ENCODE results near the gene KLRC2. TPM values are rescaled to one million over a fixed set of nuclear protein-coding genes. Genes with fewer than 3 reads are reported as not detected.

KLRC2 gene
- total and polyA plus RNA-seq, 8 donors: 0.10 to 10.4 (median 2.0) TPM; not detected in 4

DNA sequence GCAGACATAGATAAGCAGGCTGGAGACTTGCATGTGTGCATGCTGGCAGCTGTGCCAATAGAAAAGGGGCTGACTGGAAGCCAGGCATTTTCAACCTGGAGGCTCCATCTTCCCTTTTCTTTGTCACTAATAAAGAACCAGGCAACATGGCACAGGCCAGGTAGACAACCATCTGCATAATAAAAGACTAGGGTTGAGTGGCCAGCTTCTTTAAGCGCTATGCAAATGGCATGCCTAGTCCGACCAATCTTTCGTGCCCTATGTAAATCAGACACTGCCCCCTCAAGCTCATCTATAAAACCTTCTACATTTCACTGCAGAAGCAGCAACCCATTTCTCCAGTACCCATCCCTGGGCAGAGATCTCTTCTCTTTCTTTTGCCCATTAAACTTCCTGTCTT lies 21.9 kb upstream of the KLRC2 start:
- no peaks in the 10 kb centered on the region for H3K36me3 ChIP-seq
- no peak overlapping the region for H3K27ac ChIP-seq
- H3K4me3 ChIP-seq: no peak overlapping the region
- WGBS, 5 donors: 91 to 97% (median 92%) methylated on average over 3 of the region's 3 CpGs
- intact Hi-C loops (cut with DNase I; ENCODE audit: low total_unique reads): no loop called here
- no peaks in the 10 kb centered on the region for H3K4me1 ChIP-seq
- H3K27me3 ChIP-seq: no peaks in the 10 kb centered on the region
- H3K9me3 ChIP-seq: peaks cover 0 to 29% (median 17%) of the 10 kb centered on the region in 4 donors
- DNase-seq: no peak
- no peak for TF ChIP-seq POLR2A (IDR thresholded peaks at IDR 0.05)
- TF ChIP-seq, protein P1, sequence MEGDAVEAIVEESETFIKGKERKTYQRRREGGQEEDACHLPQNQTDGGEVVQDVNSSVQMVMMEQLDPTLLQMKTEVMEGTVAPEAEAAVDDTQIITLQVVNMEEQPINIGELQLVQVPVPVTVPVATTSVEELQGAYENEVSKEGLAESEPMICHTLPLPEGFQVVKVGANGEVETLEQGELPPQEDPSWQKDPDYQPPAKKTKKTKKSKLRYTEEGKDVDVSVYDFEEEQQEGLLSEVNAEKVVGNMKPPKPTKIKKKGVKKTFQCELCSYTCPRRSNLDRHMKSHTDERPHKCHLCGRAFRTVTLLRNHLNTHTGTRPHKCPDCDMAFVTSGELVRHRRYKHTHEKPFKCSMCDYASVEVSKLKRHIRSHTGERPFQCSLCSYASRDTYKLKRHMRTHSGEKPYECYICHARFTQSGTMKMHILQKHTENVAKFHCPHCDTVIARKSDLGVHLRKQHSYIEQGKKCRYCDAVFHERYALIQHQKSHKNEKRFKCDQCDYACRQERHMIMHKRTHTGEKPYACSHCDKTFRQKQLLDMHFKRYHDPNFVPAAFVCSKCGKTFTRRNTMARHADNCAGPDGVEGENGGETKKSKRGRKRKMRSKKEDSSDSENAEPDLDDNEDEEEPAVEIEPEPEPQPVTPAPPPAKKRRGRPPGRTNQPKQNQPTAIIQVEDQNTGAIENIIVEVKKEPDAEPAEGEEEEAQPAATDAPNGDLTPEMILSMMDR (IDR thresholded peaks at IDR 0.05): no peak
- no peak for TF ChIP-seq EP300 (IDR thresholded peaks at IDR 0.05)
- TF ChIP-seq POLR2AphosphoS5 (IDR thresholded peaks at IDR 0.05): no peak

DNA sequence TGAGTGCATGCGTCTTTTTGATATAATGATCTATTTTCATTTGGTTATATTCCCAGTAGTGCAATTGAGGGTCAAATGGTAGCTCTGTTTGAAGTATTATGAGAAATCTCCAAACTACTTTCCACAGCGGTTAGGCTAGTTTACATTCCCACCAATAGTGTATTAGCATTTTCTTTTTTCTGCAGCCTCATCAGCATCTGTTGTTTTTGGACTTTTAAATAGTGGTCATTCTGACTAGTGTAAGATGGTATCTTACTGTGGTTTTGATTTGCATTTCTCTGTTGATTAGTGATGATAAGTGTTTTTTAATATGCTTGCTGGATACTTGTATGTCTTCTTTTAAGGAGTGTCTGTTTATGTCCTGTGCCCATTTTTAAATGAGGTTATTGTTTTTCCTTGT lies 21.0 kb upstream of the KLRC2 start:
- no peaks in the 10 kb centered on the region for H3K36me3 ChIP-seq
- 82 to 93% (median 89%) methylated on average over 2 of the region's 2 CpGs for WGBS, 5 donors
- H3K4me1 ChIP-seq: no peaks in the 10 kb centered on the region
- DNase-seq: no peak
- no peaks in the 10 kb centered on the region for H3K27me3 ChIP-seq
- intact Hi-C loops (cut with DNase I; ENCODE audit: low total_unique reads): no loop called here
- no peak overlapping the region for H3K27ac ChIP-seq
- peaks cover 0 to 29% (median 17%) of the 10 kb centered on the region in 4 donors for H3K9me3 ChIP-seq
- no peak for TF ChIP-seq POLR2A (IDR thresholded peaks at IDR 0.05)
- TF ChIP-seq, protein P1 (IDR thresholded peaks at IDR 0.05): no peak
- TF ChIP-seq EP300 (IDR thresholded peaks at IDR 0.05): no peak
- no peak overlapping the region for H3K4me3 ChIP-seq

DNA sequence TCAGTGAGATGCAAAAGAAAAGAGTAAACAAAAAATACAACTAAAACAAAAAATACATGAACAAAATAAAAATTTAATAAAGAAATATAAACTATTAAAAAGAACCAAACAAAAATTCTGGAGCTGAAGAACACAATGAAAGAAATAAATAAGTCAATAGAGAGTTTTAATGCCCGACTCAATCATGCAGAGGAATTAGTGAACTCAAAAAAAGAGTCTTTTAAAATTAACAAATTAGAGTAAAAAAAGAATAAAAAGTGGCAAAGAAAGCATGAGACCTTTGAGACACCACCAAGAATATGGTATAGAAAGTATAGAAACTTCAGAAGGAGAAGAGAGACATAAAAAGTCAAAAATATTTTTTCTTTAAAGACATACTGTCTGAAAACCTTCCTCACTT lies 20.0 kb upstream of the KLRC2 start:
- no peaks in the 10 kb centered on the region for H3K36me3 ChIP-seq
- WGBS, 5 donors: 78 to 100% (median 88%) methylated on average over 1 of the region's 1 CpG
- intact Hi-C loops (cut with DNase I; ENCODE audit: low total_unique reads): no loop called here
- H3K4me3 ChIP-seq: no peak overlapping the region
- H3K9me3 ChIP-seq: peaks cover 0 to 29% (median 17%) of the 10 kb centered on the region in 4 donors
- no peaks in the 10 kb centered on the region for H3K4me1 ChIP-seq
- no peak for DNase-seq
- no peak for TF ChIP-seq EP300 (IDR thresholded peaks at IDR 0.05)
- TF ChIP-seq, protein P1 (IDR thresholded peaks at IDR 0.05): no peak
- no peak for TF ChIP-seq POLR2AphosphoS5 (IDR thresholded peaks at IDR 0.05)
- TF ChIP-seq POLR2A (IDR thresholded peaks at IDR 0.05): no peak
- no peaks in the 10 kb centered on the region for H3K27me3 ChIP-seq
- H3K27ac ChIP-seq: no peak overlapping the region

DNA sequence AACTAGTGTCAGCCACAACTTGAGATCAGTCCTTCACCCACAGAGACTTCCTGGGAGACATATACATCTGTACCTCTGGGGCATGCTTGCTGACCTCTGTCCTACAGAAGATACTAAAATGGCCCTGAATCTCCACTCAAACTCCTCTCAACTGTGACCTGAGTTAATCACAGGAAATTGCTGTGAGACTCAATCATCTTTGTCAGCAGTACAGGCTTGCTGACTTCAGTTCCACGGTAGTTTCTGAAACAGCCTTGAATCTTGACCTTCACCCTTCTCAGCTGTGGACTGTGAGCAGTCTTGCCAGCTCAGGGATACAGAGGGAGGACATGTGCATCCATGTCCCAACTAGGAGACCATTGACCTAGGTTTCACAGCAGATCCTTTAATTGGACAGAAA lies 18.7 kb upstream of the KLRC2 start:
- WGBS, 5 donors: 47 to 68% (median 60%) methylated on average over 1 of the region's 1 CpG
- no peak for DNase-seq
- Histone ChIP-seq H3K36me3 (no peaks in the 10 kb centered on the region), H3K9me3 (peaks cover 0 to 29% (median 17%) of the 10 kb centered on the region in 4 donors), H3K4me3 (no peak overlapping the region), H3K27me3 (no peaks in the 10 kb centered on the region), H3K27ac (no peak overlapping the region), H3K4me1 (no peaks in the 10 kb centered on the region)
- intact Hi-C loops (cut with DNase I; ENCODE audit: low total_unique reads): no loop called here
- TF ChIP-seq, protein P1 (IDR thresholded peaks at IDR 0.05): no peak
